ENCODE results near the gene SHLD1. TPM values are rescaled to one million over a fixed set of nuclear protein-coding genes. Genes with fewer than 3 reads are reported as not detected.
"Not testable (repeated sequence)": the region's sequence is repeated elsewhere in the genome, so short reads cannot be mapped to it uniquely, and the experiment has no call there.

Gene SHLD1
- total RNA-seq, 1 experiment from 2014 or later: 5.9 TPM

DNA sequence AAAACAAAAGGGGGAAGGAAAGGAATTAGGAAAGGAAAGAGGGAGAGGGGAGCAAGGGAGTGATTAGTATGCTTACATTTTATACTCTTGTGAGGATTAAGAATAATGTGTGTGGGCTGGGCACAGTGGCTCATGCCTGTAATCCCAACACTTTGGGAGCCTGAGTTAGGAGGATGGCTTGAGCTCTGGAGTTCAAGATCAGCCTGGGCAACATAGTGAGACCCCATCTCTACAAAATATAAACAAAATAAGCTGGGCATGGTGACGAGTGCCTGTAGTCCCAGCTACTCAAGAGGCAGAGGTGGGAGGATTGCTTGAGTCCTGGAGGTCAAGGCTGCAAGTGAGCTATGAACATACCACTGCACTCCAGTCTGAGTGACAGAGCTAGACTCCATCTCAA, 47.0 kb downstream of the SHLD1 start:
- Histone ChIP-seq H3K9me3 (ENCODE audit: insufficient read depth, low read depth) (no peaks in the 10 kb centered on the region), H3K27ac (no peak overlapping the region), H3K27me3 (ENCODE audit: insufficient read depth, low read depth) (no peaks in the 10 kb centered on the region), H2AFZ (no peak overlapping the region), H4K20me1 (ENCODE audit: insufficient read depth) (no peaks in the 10 kb centered on the region), H3K4me2 (no peak overlapping the region), H3K36me3 (ENCODE audit: low read depth) (no peaks in the 10 kb centered on the region), H3K4me1 (replicated peaks; ENCODE audit: insufficient read depth) (no peaks in the 10 kb centered on the region), H3F3A (ENCODE audit: insufficient read depth, low read depth) (no peaks in the 10 kb centered on the region), H3K79me2 (ENCODE audit: low read depth) (no peaks in the 10 kb centered on the region), H3K9me2 (ENCODE audit: insufficient read depth) (no peaks in the 10 kb centered on the region), H3K4me3 (no peak overlapping the region)
- DNase-seq: no peak
- intact Hi-C loops (cut with micrococcal nuclease; ENCODE audit: unreplicated experiment): no loop called here
- CTCF ChIA-PET: interaction anchor here (0.6 kb wide), 1 partner anchor 10 kb away, joined by 3 read pairs; no protein-coding TSS in a partner anchor
- no TSS peak for BruUV-seq (replicated peaks)
- POLR2A ChIA-PET (ENCODE audit: unreplicated experiment): no interaction called here
- TF ChIP-seq EZH2 (IDR thresholded peaks at IDR 0.05; ENCODE audit: low read depth): no peak

GRCh38 chr20:5797843-5798462, 47.8 kb downstream of the SHLD1 start:
- intact Hi-C loops (cut with micrococcal nuclease; ENCODE audit: unreplicated experiment): no loop called here
- H3K79me2 ChIP-seq (ENCODE audit: low read depth): no peaks in the 10 kb centered on the region
- no peaks in the 10 kb centered on the region for H3K9me3 ChIP-seq (ENCODE audit: insufficient read depth, low read depth)
- no peak overlapping the region for H3K4me2 ChIP-seq
- no peaks in the 10 kb centered on the region for H3K36me3 ChIP-seq (ENCODE audit: low read depth)
- TF ChIP-seq EZH2 (IDR thresholded peaks at IDR 0.05; ENCODE audit: low read depth): no peak
- TF ChIP-seq, protein P1, sequence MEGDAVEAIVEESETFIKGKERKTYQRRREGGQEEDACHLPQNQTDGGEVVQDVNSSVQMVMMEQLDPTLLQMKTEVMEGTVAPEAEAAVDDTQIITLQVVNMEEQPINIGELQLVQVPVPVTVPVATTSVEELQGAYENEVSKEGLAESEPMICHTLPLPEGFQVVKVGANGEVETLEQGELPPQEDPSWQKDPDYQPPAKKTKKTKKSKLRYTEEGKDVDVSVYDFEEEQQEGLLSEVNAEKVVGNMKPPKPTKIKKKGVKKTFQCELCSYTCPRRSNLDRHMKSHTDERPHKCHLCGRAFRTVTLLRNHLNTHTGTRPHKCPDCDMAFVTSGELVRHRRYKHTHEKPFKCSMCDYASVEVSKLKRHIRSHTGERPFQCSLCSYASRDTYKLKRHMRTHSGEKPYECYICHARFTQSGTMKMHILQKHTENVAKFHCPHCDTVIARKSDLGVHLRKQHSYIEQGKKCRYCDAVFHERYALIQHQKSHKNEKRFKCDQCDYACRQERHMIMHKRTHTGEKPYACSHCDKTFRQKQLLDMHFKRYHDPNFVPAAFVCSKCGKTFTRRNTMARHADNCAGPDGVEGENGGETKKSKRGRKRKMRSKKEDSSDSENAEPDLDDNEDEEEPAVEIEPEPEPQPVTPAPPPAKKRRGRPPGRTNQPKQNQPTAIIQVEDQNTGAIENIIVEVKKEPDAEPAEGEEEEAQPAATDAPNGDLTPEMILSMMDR (conservative IDR thresholded peaks at IDR 0.05): no peak
- BruUV-seq (replicated peaks): no TSS peak
- DNase-seq: no peak
- CTCF ChIA-PET: no interaction called here
- no peak overlapping the region for H3K27ac ChIP-seq
- no peaks in the 10 kb centered on the region for H3K9me2 ChIP-seq (ENCODE audit: insufficient read depth)
- H3K4me3 ChIP-seq: no peak overlapping the region
- H3K4me1 ChIP-seq (replicated peaks; ENCODE audit: insufficient read depth): no peaks in the 10 kb centered on the region
- no peaks in the 10 kb centered on the region for H3K27me3 ChIP-seq (ENCODE audit: insufficient read depth, low read depth)
- POLR2A ChIA-PET (ENCODE audit: unreplicated experiment): no interaction called here
- H4K20me1 ChIP-seq (ENCODE audit: insufficient read depth): no peaks in the 10 kb centered on the region
- H3F3A ChIP-seq (ENCODE audit: insufficient read depth, low read depth): no peaks in the 10 kb centered on the region
- no peak overlapping the region for H2AFZ ChIP-seq

DNA sequence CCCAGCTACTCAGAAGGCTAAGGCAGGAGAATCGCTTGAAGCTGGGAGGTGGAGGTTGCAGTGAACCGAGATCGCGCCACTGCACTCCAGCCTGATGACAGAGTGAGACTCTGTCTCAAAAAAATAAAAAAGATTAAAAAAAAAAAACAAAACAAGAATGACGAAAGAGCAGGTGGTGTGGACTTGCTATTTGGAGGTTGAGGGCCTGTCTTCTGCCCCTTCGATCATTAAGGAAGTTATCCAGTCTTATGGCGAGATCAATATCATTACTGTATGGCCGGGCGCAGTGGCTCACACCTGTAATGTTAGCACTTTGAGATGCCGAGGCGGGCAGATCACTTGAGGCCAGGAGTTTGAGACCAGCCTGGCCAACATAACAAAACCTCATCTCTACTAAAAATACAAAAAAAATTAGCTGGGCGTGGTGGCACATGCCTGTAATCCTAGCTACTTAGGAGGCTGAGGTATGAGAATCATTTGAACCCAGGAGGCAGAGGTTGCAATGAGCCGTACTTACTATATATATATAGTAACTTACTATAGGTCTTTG, 53.6 kb downstream of the SHLD1 start:
- H3K9me2 ChIP-seq (ENCODE audit: insufficient read depth); BruUV-seq (replicated peaks); H3K27ac ChIP-seq; H2AFZ ChIP-seq; H3K4me3 ChIP-seq; H4K20me1 ChIP-seq (ENCODE audit: insufficient read depth); H3K36me3 ChIP-seq (ENCODE audit: low read depth); H3K79me2 ChIP-seq (ENCODE audit: low read depth); H3K9me3 ChIP-seq (ENCODE audit: insufficient read depth, low read depth); CTCF ChIA-PET; intact Hi-C loops (cut with micrococcal nuclease; ENCODE audit: unreplicated experiment); H3K27me3 ChIP-seq (ENCODE audit: insufficient read depth, low read depth); DNase-seq; H3F3A ChIP-seq (ENCODE audit: insufficient read depth, low read depth): not testable (repeated sequence)
- H3K4me2 ChIP-seq: peak overlapping the region; percentile 26
- POLR2A ChIA-PET (ENCODE audit: unreplicated experiment): interaction anchor here (0.5 kb wide), 1 partner anchor 195 kb away, joined by 5 read pairs; no protein-coding TSS in a partner anchor
- H3K4me1 ChIP-seq (replicated peaks; ENCODE audit: insufficient read depth): peaks cover 19% of the 10 kb centered on the region

- no peak for TF ChIP-seq EZH2 (IDR thresholded peaks at IDR 0.05; ENCODE audit: low read depth)
- TF ChIP-seq, protein P1 (conservative IDR thresholded peaks at IDR 0.05): no peak
- no peaks in the 10 kb centered on the region for H3K27me3 ChIP-seq (ENCODE audit: insufficient read depth, low read depth)
- no peak overlapping the region for H2AFZ ChIP-seq
- ChIA-PET POLR2A (ENCODE audit: unreplicated experiment) (no interaction called here), CTCF (no interaction called here)
- no peak overlapping the region for H3K4me3 ChIP-seq
- H3F3A ChIP-seq (ENCODE audit: insufficient read depth, low read depth): peaks cover 10% of the 10 kb centered on the region; the same call in 1 of the 2 replicates
- no peaks in the 10 kb centered on the region for H3K9me2 ChIP-seq (ENCODE audit: insufficient read depth)
- H4K20me1 ChIP-seq (ENCODE audit: insufficient read depth): no peaks in the 10 kb centered on the region
- no peaks in the 10 kb centered on the region for H3K79me2 ChIP-seq (ENCODE audit: low read depth)
- intact Hi-C loops (cut with micrococcal nuclease; ENCODE audit: unreplicated experiment): no loop called here
- peaks cover 19% of the 10 kb centered on the region for H3K4me1 ChIP-seq (replicated peaks; ENCODE audit: insufficient read depth)
- no peak overlapping the region for H3K4me2 ChIP-seq
- no TSS peak for BruUV-seq (replicated peaks)
- no peak for DNase-seq
- no peaks in the 10 kb centered on the region for H3K9me3 ChIP-seq (ENCODE audit: insufficient read depth, low read depth)
- no peaks in the 10 kb centered on the region for H3K36me3 ChIP-seq (ENCODE audit: low read depth)
- no peak overlapping the region for H3K27ac ChIP-seq
Measured at GRCh38 chr20:5806457-5807263, 56.5 kb downstream of the SHLD1 start.

Measured in PC-9 (cell line).